Glomerular endothelial cell (primary cell): ENCODE results near the gene MARS1. TPM values are rescaled to one million over a fixed set of nuclear protein-coding genes. Genes with fewer than 3 reads are reported as not detected.

Source experiments
- DNase-seq: peaks from one replicate; pipeline ENCODE4 v3.0.0-alpha.2; 2011; ENCODE audit warnings: low read depth, low spot score; ENCODE audit errors: extremely low read depth
- total RNA-seq: library from RNA; depleted of rRNA; stranded (reverse); fragments of >200 nt; gene quantifications from 2 replicates; pipeline ENCODE4 v1.2.3, GENCODE V29; 2015

Gene MARS1
- total RNA-seq, 1 donor from 2014 or later: 199 TPM

GRCh38 chr12:57456737-57457490 lies 31.0 kb upstream of the MARS1 start:
- no peak for DNase-seq

GRCh38 chr12:57458665-57459054 lies 29.2 kb upstream of the MARS1 start:
- no peak for DNase-seq

GRCh38 chr12:57459055-57459749 lies 28.7 kb upstream of the MARS1 start:
- peak; percentile 86 for DNase-seq

- DNase-seq: no peak
These were observed 28.0 kb upstream of the MARS1 start, which contains the start of gene GLI1 for GRCh38 chr12:57459750-57460467. Gene GLI1, plus strand, starts transcription at chr12:57459785. Its CDS starts 3,907 bp downstream, at chr12:57463692.

GRCh38 chr12:57460468-57460784 lies 27.4 kb upstream of the MARS1 start:
- DNase-seq: no peak

- DNase-seq: no peak
These were observed 27.0 kb upstream of the MARS1 start for GRCh38 chr12:57460841-57461275.

- DNase-seq: no peak
These were observed 26.5 kb upstream of the MARS1 start for GRCh38 chr12:57461276-57461916.

GRCh38 chr12:57461917-57462250 lies 26.0 kb upstream of the MARS1 start:
- no peak for DNase-seq

- DNase-seq: peak; percentile 77
These were observed 25.5 kb upstream of the MARS1 start for GRCh38 chr12:57462251-57462911.

- DNase-seq: no peak
These were observed 25.0 kb upstream of the MARS1 start for GRCh38 chr12:57462912-57463253.

- DNase-seq: no peak
These were observed 23.3 kb upstream of the MARS1 start for GRCh38 chr12:57464569-57464968.

GRCh38 chr12:57465030-57465746 lies 22.7 kb upstream of the MARS1 start:
- no peak for DNase-seq

GRCh38 chr12:57465747-57466505 lies 21.9 kb upstream of the MARS1 start:
- DNase-seq: no peak

- no peak for DNase-seq
These were observed 20.5 kb upstream of the MARS1 start for GRCh38 chr12:57467212-57467874.

- no peak for DNase-seq
These were observed 20.0 kb upstream of the MARS1 start for GRCh38 chr12:57467915-57468314.

GRCh38 chr12:57469296-57470164 lies 18.3 kb upstream of the MARS1 start:
- DNase-seq: no peak

GRCh38 chr12:57470286-57470969 lies 17.4 kb upstream of the MARS1 start:
- DNase-seq: no peak
